ENCODE measurements around the gene GPR25.

The GPR25 gene

GRCh38 chr1:200894712-200895442 is 22.1 kb downstream of the GPR25 start, which contains the start of gene INAVA:
Gene INAVA, plus strand, starts transcription at chr1:200894900. Its CDS starts 3,501 bp downstream, at chr1:200898401.
- DNase-seq (ENCODE audit: low read depth in 2 of 2) = no peak

GRCh38 chr1:200895443-200895789 is 22.6 kb downstream of the GPR25 start:
- DNase-seq (ENCODE audit: low read depth in 2 of 2) = no peak

GRCh38 chr1:200895801-200896530 is 23.2 kb downstream of the GPR25 start:
- DNase-seq (ENCODE audit: low read depth in 2 of 2) = no peak

GRCh38 chr1:200896531-200897196 is 23.9 kb downstream of the GPR25 start:
- DNase-seq (ENCODE audit: low read depth in 2 of 2) = no peak

- DNase-seq (ENCODE audit: low read depth in 2 of 2) = no peak
These were observed 24.5 kb downstream of the GPR25 start for GRCh38 chr1:200897259-200897658.

- DNase-seq (ENCODE audit: low read depth in 2 of 2) = no peak
These were observed 26.2 kb downstream of the GPR25 start for GRCh38 chr1:200899015-200899386.

- no peak for DNase-seq (ENCODE audit: low read depth in 2 of 2)
These were observed 26.7 kb downstream of the GPR25 start for GRCh38 chr1:200899451-200899915.

- no peak for DNase-seq (ENCODE audit: low read depth in 2 of 2)
These were observed 27.4 kb downstream of the GPR25 start for GRCh38 chr1:200899954-200900867.

GRCh38 chr1:200900877-200901276 is 28.1 kb downstream of the GPR25 start:
- no peak for DNase-seq (ENCODE audit: low read depth in 2 of 2)

GRCh38 chr1:200901350-200901749 is 28.6 kb downstream of the GPR25 start:
- no peak for DNase-seq (ENCODE audit: low read depth in 2 of 2)

GRCh38 chr1:200901796-200902444 is 29.1 kb downstream of the GPR25 start:
- DNase-seq (ENCODE audit: low read depth in 2 of 2) = no peak

GRCh38 chr1:200903793-200904192 is 31.0 kb downstream of the GPR25 start:
- no peak for DNase-seq (ENCODE audit: low read depth in 2 of 2)

GRCh38 chr1:200904772-200905171 is 32.0 kb downstream of the GPR25 start:
- no peak for DNase-seq (ENCODE audit: low read depth in 2 of 2)

GRCh38 chr1:200905411-200906052 is 32.8 kb downstream of the GPR25 start:
- peak in 1 of 2 donors; percentile 31 for DNase-seq (ENCODE audit: low read depth in 2 of 2)

GRCh38 chr1:200906491-200906890 is 33.7 kb downstream of the GPR25 start:
- no peak for DNase-seq (ENCODE audit: low read depth in 2 of 2)

- DNase-seq (ENCODE audit: low read depth in 2 of 2) = no peak
These were observed 34.9 kb downstream of the GPR25 start for GRCh38 chr1:200907611-200908097.

- DNase-seq (ENCODE audit: low read depth in 2 of 2) = no peak
These were observed 35.5 kb downstream of the GPR25 start for GRCh38 chr1:200908191-200908868.

GRCh38 chr1:200909071-200909470 is 36.3 kb downstream of the GPR25 start:
- no peak for DNase-seq (ENCODE audit: low read depth in 2 of 2)

GRCh38 chr1:200909757-200910239 is 37.0 kb downstream of the GPR25 start:
- DNase-seq (ENCODE audit: low read depth in 2 of 2) = no peak

GRCh38 chr1:200911361-200911760 is 38.6 kb downstream of the GPR25 start:
- no peak for DNase-seq (ENCODE audit: low read depth in 2 of 2)
